Skeletal muscle tissue (tissue), 4 donors: ENCODE measurements around the gene COA8. TPM values are rescaled to one million over a fixed set of nuclear protein-coding genes. Genes with fewer than 3 reads are reported as not detected.
"Not testable (repeated sequence)": the region's sequence is repeated elsewhere in the genome, so short reads cannot be mapped to it uniquely, and the experiment has no call there.

Experiments
- H3K27ac ChIP-seq: one replicate; pipeline ENCODE4 v1.7.0; 2013; ENCODE audit warnings: mild to moderate bottlenecking, low read depth, low read length, inconsistent platforms
- H3K27me3 ChIP-seq, 3 donors: one replicate each; pipeline ENCODE4 v1.7.0; 2013; ENCODE audit warnings: low read length in 3 of 3; ENCODE audit not compliant: control insufficient read depth in 3 of 3, insufficient read depth in 3 of 3
- H3K36me3 ChIP-seq, 3 donors: one replicate each; pipeline ENCODE4 v1.7.0; 2013; ENCODE audit warnings: low read length in 3 of 3; ENCODE audit not compliant: control insufficient read depth in 3 of 3, insufficient read depth in 3 of 3
- H3K4me1 ChIP-seq, 3 donors: one replicate each; pipeline ENCODE4 v1.7.0; 2013; ENCODE audit warnings: low read length in 3 of 3, mild to moderate bottlenecking in 3 of 3; ENCODE audit not compliant: control insufficient read depth in 3 of 3, insufficient read depth in 3 of 3
- H3K4me3 ChIP-seq, 3 donors: one replicate each; pipeline ENCODE4 v1.7.0; 2013; ENCODE audit warnings: low read length in 3 of 3
- H3K9ac ChIP-seq, 3 donors: one replicate each; pipeline ENCODE4 v1.7.0; 2013; ENCODE audit warnings: low read length in 3 of 3, mild to moderate bottlenecking in 3 of 3, moderate library complexity in 2 of 3, low read depth in 1 of 3
- H3K9me3 ChIP-seq, 3 donors: one replicate each; pipeline ENCODE4 v1.7.0; 2013; ENCODE audit warnings: low read length in 3 of 3; ENCODE audit not compliant: control insufficient read depth in 3 of 3
- total RNA-seq: library from RNA; depleted of rRNA; stranded (reverse); fragments of >200 nt; gene quantifications from one replicate; pipeline ENCODE4 v1.2.3, GENCODE V29; 2014
- donor health status: Osteomylitis.

The COA8 gene
- total RNA-seq, 1 donor from 2014 or later, result 28.2 TPM

GRCh38 chr14:103604620-103605019 is 41.9 kb downstream of the COA8 start:
- H3K4me1 ChIP-seq, result peaks cover 20 to 21% (median 20%) of the 10 kb centered on the region in 3 donors
- no peaks in the 10 kb centered on the region for H3K9me3 ChIP-seq
- H3K4me3 ChIP-seq, result no peak overlapping the region
- H3K27me3 ChIP-seq, result peaks cover 0 to 6% (median 2%) of the 10 kb centered on the region in 3 donors
- no peak overlapping the region for H3K27ac ChIP-seq
- H3K9ac ChIP-seq, result no peak overlapping the region
- H3K36me3 ChIP-seq, result no peaks in the 10 kb centered on the region

DNA sequence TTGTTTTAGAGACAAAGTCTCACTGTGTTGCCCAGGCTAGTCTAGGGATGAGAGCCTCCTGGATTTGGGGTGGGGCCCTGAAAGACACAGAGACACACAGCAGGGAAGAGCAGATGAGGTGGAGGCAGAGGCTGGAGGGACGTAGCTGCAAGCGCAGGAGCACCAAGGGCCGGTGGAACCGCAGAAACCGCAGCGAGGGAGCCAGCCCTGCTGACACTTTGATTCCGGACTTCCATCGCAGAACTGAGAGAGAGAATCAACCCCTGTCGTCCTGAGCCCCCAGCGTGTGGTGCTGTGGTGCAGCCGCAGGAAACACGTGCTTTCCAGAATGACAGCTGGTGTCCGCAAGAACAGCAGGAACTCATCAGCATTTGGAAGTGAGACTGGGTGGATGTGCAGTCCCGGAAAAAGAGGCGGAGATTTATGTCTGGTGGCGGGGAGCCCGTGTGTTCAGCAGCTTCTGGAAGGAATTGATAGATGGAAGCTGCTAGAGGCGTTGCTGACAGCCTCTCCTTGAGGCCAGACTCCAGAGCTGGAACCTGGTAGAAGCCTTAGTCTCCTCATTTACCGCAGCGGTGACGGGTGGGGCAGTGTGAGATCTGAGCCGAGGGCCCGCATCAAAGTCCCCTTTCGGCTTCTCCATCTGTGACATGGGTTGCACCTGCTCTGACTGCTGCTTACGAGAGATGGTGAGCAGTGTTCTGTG is 44.4 kb downstream of the COA8 start:
- Histone ChIP-seq H3K4me1 (peaks cover 20 to 21% (median 20%) of the 10 kb centered on the region in 3 donors), H3K4me3 (peak overlapping the region; percentile 52 to 65 (median 59)), H3K27me3 (peaks cover 0 to 6% (median 2%) of the 10 kb centered on the region in 3 donors), H3K9ac (peak overlapping the region in 2 of 3 donors; percentile 12 to 54), H3K27ac (peak overlapping the region; percentile 28), H3K36me3 (no peaks in the 10 kb centered on the region), H3K9me3 (peaks cover 0 to 7% (median 4%) of the 10 kb centered on the region in 3 donors)

DNA sequence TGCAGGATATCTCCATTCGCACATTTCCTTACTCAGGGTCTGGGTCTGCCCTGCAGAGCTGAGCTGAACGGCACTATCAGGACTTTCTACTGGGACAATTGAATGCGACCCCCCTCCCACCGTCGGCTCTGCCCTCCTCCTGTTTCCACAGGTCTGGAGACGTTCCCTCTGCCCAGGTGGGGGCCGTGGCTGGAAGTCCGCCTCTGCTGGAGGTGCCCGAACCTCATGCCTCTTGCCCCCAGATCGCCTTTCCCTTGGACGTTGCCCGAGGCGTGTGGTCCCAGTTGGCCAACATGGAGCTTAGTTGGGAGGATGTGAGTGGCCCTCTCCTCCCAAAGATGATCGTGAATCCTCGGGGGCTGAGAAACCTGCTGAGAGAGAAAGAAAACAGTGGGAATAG is 45.1 kb downstream of the COA8 start:
- peak overlapping the region in 1 of 3 donors; percentile 54 for H3K9ac ChIP-seq
- H3K4me3 ChIP-seq, result peak overlapping the region; percentile 52 to 65 (median 59)
- no peak overlapping the region for H3K27ac ChIP-seq

DNA sequence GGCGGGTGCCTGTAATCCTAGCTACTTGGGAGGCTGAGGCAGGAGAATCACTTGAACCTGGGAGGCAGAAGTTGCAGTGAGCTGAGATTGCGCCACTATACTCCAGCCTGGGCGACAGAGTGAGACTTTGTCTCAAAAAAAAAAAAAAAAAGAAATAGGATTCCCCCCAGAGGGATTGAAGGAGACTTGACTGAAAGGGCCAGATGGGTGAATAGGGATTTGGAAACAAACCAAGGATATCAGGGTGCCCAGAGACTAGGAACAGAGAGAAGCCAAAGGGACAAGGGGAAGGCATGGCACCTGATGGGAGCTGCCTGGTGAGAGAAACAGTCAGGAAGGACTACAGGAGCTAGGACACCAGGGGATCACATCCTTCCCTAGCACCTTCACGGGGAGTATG is 46.3 kb downstream of the COA8 start:
- H3K27me3 ChIP-seq, H3K4me3 ChIP-seq, H3K9ac ChIP-seq, H3K9me3 ChIP-seq, H3K36me3 ChIP-seq, H3K27ac ChIP-seq: not testable (repeated sequence)
- peaks cover 20 to 21% (median 20%) of the 10 kb centered on the region in 3 donors for H3K4me1 ChIP-seq

More for the DNA sequence above, 45.1 kb downstream of the COA8 start:
- peaks cover 0 to 6% (median 2%) of the 10 kb centered on the region in 3 donors for H3K27me3 ChIP-seq
- H3K36me3 ChIP-seq, result no peaks in the 10 kb centered on the region
- peaks cover 0 to 7% (median 4%) of the 10 kb centered on the region in 3 donors for H3K9me3 ChIP-seq
- peaks cover 20 to 21% (median 20%) of the 10 kb centered on the region in 3 donors for H3K4me1 ChIP-seq

- peaks cover 20 to 21% (median 20%) of the 10 kb centered on the region in 3 donors for H3K4me1 ChIP-seq
- no peak overlapping the region for H3K9ac ChIP-seq
- peaks cover 0 to 7% (median 4%) of the 10 kb centered on the region in 3 donors for H3K9me3 ChIP-seq
- H3K27ac ChIP-seq, result no peak overlapping the region
- H3K36me3 ChIP-seq, result no peaks in the 10 kb centered on the region
- peaks cover 0 to 6% (median 2%) of the 10 kb centered on the region in 3 donors for H3K27me3 ChIP-seq
- no peak overlapping the region for H3K4me3 ChIP-seq
These were observed 48.5 kb downstream of the COA8 start for GRCh38 chr14:103611215-103611614.

DNA sequence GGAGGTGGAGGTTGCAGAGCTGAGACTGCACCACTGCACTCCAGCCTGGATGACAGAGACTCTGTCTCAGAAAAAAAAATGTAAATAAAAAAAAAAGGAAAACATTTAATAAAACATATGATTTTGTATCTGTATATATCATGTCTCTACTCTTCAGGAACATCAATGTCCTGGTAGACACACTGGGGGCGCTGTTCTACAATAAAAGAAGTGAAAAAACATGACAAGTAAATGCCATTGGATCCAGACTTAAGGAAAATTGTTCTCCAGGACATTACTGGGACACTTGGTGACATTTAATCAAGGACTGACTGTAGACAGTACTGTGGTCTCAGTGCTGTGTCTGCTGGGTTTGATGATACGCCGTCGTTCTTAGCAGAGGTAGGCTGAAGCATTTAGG is 50.8 kb downstream of the COA8 start:
- H3K27ac ChIP-seq, result no peak overlapping the region
- no peak overlapping the region for H3K4me3 ChIP-seq
- H3K9ac ChIP-seq, result no peak overlapping the region
- H3K4me1 ChIP-seq, result peaks cover 2% of the 10 kb centered on the region in 3 donors
- H3K36me3 ChIP-seq, result no peaks in the 10 kb centered on the region
- H3K27me3 ChIP-seq, result peaks cover 0 to 3% (median 2%) of the 10 kb centered on the region in 3 donors
- H3K9me3 ChIP-seq, result peaks cover 0 to 7% (median 4%) of the 10 kb centered on the region in 3 donors

DNA sequence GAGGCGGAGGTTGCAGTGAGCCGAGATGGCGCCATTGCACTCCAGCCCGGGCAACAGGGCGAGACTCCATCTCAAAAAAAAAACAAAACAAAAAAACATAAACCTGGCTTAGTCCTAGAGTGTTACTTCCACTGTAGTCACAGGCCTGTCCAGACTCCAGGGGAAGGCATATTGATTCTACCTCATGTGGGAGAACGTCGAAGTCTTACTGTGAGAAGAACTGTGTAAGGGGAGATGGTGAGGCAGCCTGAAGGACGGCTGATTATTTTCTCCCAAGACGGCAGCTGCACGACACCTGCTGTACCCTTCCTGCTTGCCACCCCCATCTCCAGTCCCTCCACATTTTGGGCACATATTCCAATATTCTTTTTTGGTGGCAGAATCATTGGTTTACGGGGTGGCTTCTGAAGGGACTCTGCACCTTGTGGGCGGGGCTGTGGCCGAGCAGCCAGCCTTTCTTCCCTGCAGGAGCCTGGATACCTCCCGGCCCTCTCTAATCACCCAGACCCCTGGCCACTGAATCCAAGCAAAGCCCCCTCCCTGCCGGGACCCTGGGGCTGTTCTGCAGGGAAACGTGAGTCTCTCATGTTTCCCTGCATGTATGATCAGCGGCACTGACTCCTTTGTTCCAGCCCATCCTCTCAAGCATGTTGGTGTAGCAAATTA is 54.0 kb downstream of the COA8 start:
- H3K27me3 ChIP-seq, result no peaks in the 10 kb centered on the region
- no peaks in the 10 kb centered on the region for H3K36me3 ChIP-seq
- no peak overlapping the region for H3K27ac ChIP-seq
- H3K9ac ChIP-seq, result no peak overlapping the region
- no peaks in the 10 kb centered on the region for H3K9me3 ChIP-seq
- H3K4me1 ChIP-seq, result no peaks in the 10 kb centered on the region
- no peak overlapping the region for H3K4me3 ChIP-seq

GRCh38 chr14:103619057-103619456 is 56.3 kb downstream of the COA8 start:
- Histone ChIP-seq H3K27ac (no peak overlapping the region), H3K4me3 (no peak overlapping the region), H3K9ac (no peak overlapping the region), H3K4me1 (peaks cover 5 to 8% (median 6%) of the 10 kb centered on the region in 3 donors), H3K9me3 (no peaks in the 10 kb centered on the region), H3K36me3 (no peaks in the 10 kb centered on the region), H3K27me3 (no peaks in the 10 kb centered on the region)

DNA sequence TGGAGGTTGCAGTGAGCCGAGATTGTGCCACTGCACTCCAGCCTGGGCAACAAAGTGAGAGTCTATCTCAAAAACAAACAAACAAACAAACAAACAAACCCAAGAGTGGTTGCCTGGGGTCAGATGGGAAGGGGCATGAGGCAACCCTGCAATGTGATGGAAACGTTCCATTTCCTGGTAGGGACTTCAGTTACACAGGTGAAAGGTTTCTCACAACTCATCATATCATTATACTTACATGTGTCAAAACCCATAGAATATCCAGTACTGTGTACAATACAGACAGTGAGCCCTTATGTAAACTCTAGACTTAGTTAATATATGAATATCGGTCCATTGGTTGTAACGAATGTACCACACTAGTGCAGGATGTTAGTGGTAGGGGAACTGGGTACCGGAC is 59.1 kb downstream of the COA8 start:
- Histone ChIP-seq H3K27ac (no peak overlapping the region), H3K27me3 (no peaks in the 10 kb centered on the region), H3K4me3 (no peak overlapping the region), H3K9me3 (no peaks in the 10 kb centered on the region), H3K4me1 (peaks cover 8 to 18% (median 16%) of the 10 kb centered on the region in 3 donors), H3K36me3 (no peaks in the 10 kb centered on the region), H3K9ac (no peak overlapping the region)

DNA sequence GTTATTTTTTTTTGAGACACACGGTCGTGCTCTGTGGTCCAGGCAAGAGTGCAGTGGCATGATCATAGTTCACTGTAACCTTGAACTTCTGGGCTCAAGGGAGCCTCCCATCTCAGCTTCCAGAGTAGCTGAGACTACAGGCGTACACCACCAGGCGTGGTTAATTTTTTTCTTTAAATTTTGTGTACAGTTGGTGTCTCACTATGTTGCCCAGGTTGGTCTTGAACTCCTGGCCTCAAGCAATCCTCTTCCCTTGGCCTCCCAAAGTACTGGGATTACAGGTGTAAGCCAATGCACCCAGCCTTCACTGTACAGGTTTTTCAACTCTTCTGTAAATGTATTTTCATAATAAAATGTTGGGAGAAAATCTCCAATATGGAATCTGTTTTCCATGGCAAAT is 60.5 kb downstream of the COA8 start:
- no peak overlapping the region for H3K4me3 ChIP-seq
- H3K36me3 ChIP-seq, result no peaks in the 10 kb centered on the region
- H3K9ac ChIP-seq, result no peak overlapping the region
- no peaks in the 10 kb centered on the region for H3K9me3 ChIP-seq
- H3K27ac ChIP-seq, result no peak overlapping the region
- H3K4me1 ChIP-seq, result peaks cover 16 to 28% (median 24%) of the 10 kb centered on the region in 3 donors
- H3K27me3 ChIP-seq, result no peaks in the 10 kb centered on the region
